SH-SY5Y (cell line): ENCODE measurements around the gene ASIC5.

Experiments
- GATA2 ChIP-seq: IDR thresholded peaks from 2 replicates; pipeline ENCODE4 v1.6.1; 2011; ENCODE audit warnings: mild to moderate bottlenecking, low read depth, low read length
- GATA3 ChIP-seq: IDR thresholded peaks from 2 replicates; pipeline ENCODE4 v1.6.1; 2011; ENCODE audit warnings: low read depth, mild to moderate bottlenecking, low read length, moderate library complexity

Gene ASIC5

GRCh38 chr4:155866177-155866576 lies at the start of gene ASIC5:
ASIC5 (minus strand) TSS chr4:155866277; CDS start chr4:155866226, 51 bp downstream.
- no peak for TF ChIP-seq GATA2
- TF ChIP-seq GATA3: no peak

DNA sequence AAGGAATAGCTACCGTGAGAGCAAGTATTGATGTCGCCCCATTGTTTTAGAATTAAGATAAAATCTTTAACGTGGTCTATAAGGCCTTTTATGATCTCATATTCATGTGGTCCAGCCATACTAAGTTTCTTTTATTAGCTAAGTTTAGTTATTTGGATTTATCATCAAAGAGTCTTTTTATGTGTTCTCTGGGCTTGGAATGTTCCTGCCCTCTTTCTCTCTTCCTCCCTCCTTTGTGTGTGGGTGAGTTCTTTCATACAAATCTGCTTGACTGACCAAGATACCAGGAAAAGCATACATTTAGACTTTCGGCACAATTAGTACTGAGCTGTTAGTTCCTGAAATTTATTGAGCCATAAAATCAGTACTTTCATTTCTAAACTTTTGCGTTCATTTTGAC lies 48.7 kb upstream of the ASIC5 start:
- no peak for TF ChIP-seq GATA2
- no peak for TF ChIP-seq GATA3

GRCh38 chr4:155911905-155912304 lies 45.8 kb upstream of the ASIC5 start:
- TF ChIP-seq GATA2: no peak
- no peak for TF ChIP-seq GATA3

DNA sequence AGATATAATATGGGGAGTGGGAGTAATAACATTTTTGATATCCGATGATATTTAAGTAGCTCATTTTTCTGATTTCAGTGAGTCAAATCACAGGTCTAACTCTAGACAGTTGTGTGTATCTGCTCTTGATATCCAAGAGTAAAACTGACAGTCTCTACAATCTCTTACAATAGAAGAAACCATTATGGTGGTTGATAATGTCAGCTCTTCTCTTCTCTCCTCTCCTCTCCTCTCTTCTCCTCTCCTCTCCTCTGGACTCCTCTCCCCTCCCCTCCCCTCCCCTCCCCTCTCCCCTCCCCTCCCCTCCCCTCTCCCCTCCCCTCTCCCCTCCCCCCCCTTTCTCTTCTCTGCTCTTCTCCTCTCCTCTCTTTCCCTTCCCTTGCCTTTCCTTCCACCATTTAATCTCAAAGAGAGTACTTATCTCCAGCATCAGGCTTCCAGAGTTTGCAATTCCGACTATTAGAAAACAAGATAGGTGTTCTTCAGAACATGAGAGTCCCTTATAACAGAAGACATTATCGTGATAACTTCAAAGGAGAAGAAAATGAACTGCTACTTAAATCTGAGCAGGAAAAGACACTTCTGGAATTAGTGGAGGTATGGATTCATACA lies 43.6 kb upstream of the ASIC5 start:
- TF ChIP-seq GATA3 (no peak), GATA2 (no peak)

DNA sequence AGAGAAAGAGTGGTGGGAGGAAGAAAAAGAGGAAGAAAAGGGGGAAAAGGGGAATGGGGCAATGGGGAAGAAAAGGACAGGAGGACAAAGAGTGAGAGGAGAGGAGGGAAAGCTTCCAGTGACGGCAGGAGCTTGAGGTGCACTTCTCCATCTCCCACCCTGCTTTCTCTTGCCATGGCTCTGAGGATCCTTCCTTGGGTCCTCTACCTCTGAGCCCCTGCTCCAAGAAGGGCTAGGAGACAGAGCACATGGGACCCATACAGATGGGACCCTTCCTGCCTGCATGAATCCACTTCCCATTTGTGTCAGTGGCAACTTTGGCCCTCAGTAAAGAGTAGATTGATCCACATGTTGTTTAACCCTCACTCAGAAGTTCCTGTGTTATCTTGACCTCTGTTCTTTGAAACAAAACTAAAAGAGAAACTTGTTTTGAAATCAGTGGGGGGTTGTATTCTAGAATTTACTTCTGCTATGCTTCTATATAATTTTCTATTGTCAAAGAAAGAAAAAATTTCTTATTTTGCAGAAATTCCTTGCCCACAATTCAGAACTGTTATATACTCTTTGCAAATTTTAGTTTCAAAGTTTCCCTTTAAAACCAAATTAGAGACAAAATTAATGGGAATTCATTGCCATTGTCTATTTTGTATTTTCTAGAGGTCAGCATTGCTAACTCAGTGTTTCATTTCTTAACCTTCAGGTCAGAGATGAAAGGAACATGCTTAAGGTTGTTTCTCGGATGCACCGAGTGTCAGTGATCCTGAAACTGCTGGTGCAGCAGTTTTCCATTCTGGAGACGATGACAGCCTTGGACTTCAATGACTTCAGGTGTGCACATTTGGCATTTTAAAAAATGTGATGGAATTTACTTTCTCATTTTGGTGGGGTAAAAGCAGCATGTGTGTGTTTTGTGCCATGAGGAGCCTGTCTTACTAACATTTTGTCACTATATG lies 42.4 kb upstream of the ASIC5 start:
- TF ChIP-seq GATA2: no peak
- no peak for TF ChIP-seq GATA3

- TF ChIP-seq GATA3: no peak
- no peak for TF ChIP-seq GATA2
Measured at GRCh38 chr4:155907556-155907955, 41.5 kb upstream of the ASIC5 start.

GRCh38 chr4:155906554-155907247 lies 40.6 kb upstream of the ASIC5 start:
- TF ChIP-seq GATA3 (no peak), GATA2 (no peak)

DNA sequence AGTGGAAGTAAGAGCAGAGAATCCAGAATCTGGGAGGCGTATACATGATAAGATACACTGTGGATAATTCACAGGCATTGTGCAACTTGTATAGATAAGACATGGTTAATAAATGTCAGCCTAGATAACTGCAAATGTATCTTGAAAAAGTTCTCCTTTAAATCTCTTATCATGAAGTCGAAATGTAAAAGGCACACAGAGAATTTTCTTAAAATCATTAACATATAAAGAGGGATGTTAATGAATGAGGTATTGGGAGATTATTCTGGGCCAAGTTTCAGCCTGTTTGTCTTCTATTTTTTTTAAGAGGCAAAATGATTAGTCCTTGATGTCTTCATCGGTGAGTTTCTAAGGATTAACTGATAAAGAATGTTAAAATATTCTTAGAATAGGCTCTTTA lies 38.3 kb upstream of the ASIC5 start:
- no peak for TF ChIP-seq GATA3
- TF ChIP-seq GATA2: no peak

- no peak for TF ChIP-seq GATA3
- no peak for TF ChIP-seq GATA2
Measured at GRCh38 chr4:155903453-155903852, 37.4 kb upstream of the ASIC5 start, which contains the start of gene TDO2. TDO2 (plus strand) TSS chr4:155903696; CDS start chr4:155903759, 63 bp downstream.

GRCh38 chr4:155901013-155901412 lies 34.9 kb upstream of the ASIC5 start:
- TF ChIP-seq GATA3 (no peak), GATA2 (no peak)

- no peak for TF ChIP-seq GATA3
- no peak for TF ChIP-seq GATA2
Measured at GRCh38 chr4:155900381-155900780, 34.3 kb upstream of the ASIC5 start.

GRCh38 chr4:155899891-155900290 lies 33.8 kb upstream of the ASIC5 start:
- no peak for TF ChIP-seq GATA3
- no peak for TF ChIP-seq GATA2

DNA sequence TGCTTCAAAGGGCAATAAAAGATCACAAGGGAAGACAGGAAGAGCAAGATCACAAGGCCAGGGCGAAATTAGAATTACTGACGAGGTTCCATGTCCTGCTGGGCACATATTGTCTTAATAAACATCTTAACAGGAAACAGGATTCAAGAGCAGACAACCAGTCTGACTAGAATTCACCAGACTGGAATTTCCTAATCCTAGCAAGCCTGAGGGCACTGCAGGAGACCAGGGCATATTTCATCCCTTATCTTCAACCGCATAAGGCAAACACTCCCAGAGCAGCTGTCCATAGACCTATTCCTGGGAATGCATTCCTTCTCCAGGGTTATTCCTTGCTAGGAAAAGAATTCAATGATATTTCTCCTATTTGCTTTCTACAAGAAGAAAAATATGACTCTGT lies 25.0 kb upstream of the ASIC5 start:
- TF ChIP-seq GATA3 (no peak), GATA2 (no peak)

- no peak for TF ChIP-seq GATA2
- no peak for TF ChIP-seq GATA3
Measured at GRCh38 chr4:155889946-155890345, 23.9 kb upstream of the ASIC5 start.

DNA sequence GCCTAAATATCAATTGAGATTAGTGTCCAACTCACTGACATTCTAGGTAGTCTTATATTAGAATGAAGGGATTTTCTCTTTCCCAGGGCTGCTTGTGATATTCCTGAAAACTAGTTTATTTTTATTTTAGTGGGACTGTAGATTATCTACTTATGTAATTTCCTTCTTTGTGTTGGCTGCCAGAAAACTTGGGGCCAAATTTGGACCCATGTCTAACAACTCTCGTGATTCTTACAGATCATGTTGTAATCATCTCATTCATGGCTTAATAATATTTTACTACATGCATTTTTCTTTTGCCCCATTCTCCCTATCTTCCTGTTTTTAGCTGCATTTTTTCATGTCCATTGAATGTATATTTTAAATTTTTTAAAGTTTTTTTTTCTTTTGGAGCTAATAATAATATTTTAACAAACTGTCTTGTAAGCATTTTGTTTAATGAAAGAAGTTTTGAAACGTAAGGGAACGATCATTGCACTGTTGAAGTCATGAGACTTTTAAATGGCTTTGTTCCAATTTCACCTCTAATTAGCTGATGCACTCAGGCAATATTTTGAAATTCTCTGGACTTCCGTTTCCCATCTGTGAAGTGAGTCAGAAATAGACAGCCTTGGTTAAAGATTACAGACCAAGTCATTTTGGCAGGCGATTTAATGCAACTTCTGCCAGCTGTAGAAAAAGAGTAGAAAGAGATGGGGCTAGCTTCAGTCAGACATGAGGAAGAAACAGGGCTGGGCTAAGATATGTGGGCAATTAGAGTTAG lies 23.1 kb upstream of the ASIC5 start:
- TF ChIP-seq GATA3: no peak
- no peak for TF ChIP-seq GATA2
